Stimulated activated CD4-positive, alpha-beta T cell treated with anti-CD3 and anti-CD28 coated beads, Interleukin-15, amount 100 ng/mL, for 24 hours (primary cell): ENCODE results near the gene ITGA11.

Experiments
- DNase-seq: peaks from one replicate; pipeline ENCODE4 v3.0.0-alpha.2; 2020

ITGA11 gene

DNA sequence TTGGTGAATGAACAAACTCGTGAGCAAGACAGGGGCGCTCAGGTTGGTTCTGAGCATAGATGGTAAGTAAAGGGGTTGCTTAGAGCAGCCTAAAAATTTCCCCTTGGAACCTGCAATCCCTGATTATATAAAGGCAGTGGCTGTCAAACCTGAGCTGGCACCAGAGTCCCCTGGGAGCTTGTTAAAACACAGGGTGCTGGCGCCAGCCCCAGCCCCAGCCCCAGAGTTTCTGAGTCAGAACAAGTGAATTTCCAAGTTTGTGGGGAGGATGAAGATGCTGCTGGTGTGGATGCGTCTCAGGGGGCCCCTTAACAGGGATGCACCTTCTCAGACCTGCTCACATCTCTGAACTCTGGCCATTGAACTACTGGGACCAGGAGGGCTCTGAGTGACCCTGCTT, 106.2 kb downstream of the ITGA11 start:
- no peak for DNase-seq

DNA sequence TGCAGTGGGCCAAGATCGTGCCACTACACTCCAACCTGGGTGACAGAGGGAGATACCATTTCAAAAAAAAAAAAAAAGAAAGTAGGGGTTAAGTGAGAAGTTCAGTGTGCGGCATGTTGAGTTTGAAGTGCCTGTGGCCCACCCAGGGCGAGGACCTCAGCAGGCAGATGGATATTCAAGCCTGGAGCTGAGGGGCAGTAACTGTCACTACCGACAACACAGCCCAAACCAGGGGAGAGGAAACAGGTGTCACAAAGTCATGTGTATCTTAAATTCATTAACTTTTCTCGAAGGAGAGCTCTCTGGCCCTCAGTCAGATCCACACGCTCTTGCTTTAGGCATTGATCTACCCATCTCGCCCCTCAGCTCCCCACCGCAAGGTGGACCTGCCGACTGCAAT, 109.2 kb downstream of the ITGA11 start:
- no peak for DNase-seq

DNA sequence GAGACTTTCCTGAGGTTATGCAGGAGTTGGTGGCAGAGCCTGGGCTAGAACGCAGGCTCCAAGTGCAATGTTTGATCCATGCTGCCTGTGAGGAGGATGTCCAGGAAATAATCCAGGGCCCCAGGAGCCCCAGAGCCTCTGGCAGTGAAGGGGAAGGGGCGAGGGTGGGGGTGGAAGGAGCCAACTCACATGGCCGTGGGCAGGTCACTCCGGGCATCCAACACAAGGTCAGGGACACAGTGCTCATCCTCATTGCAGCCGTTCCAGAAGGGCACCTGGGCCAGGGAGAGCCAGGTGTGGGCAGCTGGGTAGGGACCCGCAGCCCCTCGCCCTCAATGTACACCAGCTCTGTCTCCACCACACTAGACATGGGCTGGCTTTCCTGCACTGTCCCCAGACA, 110.7 kb downstream of the ITGA11 start:
- no peak for DNase-seq

DNA sequence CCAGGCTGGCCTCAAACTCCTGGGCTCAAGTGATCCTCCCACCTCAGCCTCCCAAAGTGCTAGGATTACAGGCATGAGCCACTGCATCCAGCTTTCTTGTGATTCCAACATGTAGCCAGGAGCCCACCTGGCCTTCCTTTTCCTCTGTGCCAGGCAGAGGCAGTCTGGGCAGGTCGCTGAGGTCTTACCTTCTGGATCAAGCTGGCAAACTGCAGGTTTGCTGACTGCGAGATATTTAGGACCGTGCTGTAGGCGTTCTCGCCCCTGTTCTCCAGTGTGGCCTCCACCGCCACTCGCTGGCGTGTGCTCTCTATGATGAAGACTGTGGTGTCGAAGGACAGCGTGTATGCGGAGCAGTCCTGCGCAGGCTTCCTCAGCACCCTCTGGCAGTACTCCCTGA, 112.0 kb downstream of the ITGA11 start:
- DNase-seq = no peak

DNA sequence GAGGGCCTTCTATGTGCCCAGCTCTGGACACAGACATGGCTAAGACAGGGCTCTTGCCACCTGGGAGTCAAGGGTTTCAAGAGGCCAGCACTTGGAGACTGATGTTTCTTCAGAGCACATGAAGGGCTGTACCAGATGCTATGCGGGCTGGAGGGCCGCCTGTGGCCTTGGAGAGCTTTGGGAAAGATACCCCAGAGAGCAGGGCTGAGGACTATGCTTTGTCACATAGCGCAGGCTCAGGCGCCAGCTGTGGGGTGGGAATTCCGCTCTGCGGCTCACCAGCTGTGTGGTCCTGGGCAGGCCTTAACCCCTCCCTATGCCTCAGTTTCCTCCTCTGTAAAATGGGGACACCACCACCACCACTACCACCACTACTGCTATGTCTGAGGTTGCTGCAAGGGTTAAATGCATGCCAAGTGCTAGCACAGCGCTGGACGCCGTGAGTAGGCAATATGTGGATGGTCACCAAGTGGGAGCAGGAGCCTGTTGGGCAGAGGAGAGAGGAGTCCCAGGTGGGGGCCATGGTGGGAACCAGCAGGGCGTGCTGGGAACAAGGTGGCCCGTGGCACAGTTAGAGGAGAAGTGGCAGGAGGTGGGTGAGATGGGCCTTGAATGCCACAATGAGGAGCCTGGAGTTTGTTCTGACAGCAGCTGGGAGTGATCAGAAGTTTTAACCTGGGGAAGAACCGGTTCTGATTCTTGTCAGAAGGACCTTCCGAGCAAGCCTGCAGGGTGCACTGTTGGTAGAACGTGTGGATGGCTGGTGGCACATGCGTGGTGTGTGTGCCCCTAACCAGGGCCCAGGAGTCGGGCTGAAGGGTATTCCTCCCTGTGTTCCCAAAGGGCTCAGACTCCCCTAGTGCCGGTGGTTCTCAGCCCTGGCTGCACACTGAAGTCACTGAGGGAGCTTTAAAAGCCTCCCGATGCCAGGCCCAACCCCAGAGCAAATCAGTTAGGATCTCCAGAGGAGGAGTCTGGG, 112.7 kb downstream of the ITGA11 start:
- no peak for DNase-seq

DNA sequence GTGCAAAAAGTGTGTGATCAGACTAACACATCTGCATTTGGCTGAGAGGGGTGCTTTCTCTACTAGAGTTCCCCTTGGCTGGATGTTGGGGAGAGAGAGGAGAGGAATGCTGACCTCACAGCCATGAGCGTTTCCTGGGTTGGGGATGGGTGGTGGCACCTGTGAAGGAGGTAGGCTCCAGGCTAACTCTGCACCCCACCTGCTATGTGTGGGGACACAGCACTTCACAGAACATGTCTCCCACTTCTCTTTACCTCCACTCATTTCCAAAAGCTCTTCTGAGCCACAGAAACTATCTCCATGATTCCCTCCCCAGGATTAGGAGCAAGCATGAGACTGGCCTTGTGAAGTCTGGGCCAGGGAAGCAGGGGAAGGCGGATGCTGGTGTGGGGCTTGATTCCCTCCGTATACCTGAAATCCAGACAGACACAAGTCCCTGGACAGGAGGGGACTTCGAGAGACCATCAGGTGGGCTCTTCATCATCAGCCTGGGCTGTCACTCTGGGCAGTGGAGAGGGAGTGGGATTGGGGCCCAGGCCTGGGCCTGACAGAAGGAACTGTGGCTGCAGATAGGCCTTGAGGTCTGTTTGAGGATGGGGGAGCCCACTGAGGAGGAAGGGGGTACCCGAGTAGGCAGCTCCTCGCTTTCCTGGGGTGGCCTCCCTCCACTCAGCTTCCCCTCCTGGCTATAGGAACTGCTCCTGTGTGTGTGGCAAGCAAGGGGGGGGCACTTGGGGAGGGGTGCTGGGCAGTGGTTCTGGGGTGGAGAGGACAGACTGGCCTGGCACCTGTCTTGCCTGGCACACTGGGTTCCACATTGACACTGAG, 113.7 kb downstream of the ITGA11 start:
- DNase-seq = no peak

DNA sequence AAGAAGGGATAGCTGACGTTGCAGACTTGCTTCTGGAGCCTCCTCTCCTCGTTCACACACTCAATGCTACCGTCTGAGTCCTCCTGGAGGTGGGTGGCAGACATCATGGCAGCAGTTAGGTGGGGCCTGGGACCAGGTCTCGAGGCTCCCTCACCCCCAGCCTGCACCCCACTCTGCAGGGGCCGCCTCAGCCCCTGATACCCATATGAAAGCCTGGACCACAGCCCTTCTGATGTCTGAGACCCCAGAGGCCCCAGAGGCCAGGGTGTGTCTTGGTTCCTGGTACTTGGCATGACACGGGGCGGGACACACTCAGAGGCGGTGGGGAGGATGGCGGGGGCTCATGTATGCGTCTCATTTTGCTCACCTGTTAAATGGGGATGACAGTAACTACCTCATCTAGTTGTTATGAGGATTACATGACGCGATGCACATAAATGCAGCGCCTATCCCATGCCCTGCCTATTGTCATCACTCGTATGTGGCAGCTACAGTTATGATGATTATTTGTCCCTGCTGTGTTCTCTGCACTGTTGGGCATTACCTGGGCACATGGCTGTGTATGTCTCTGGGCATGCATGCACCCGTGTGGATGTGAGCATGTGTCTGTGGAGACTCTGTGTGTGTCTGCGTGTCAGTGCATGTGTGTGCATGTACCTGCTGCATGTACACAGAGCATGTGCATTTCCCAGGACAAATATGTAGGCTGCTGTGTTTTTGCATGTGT, 114.5 kb downstream of the ITGA11 start:
- no peak for DNase-seq

DNA sequence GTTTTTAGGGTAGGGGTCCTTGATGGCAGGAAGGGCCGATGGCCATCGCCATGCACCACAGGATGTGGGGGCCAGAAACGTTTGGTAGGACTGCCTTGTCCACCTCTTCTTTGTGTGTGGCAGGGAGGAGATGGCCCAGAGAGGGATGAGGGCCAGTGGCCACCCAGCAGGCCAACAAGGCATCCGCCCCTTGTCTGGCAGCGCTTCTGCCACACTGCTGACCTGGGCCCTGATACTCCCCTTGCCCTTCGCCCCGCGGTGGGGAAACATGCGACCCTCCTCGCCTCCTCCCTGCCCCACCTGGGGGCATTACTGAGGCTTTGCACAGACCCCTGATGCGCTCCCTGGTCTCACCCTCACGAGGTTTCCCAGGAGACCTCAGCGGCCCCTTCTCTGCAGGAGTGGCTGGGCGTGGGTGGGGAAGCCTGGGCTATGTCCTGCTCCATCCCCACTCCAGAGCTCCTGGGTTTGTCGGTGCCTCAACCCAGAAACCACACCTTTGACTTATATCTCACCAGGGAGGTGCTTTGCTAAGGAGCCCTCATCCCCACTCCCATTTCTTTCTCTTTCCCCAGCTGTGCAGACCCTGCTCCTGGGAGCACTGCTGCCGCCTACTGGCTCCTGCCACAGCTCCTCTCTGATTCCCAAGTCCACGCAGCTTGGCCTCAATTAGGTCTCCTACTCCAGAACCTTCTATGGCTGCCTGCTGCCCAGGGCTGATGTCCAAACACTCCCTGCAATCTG, 115.7 kb downstream of the ITGA11 start:
- DNase-seq = no peak

DNA sequence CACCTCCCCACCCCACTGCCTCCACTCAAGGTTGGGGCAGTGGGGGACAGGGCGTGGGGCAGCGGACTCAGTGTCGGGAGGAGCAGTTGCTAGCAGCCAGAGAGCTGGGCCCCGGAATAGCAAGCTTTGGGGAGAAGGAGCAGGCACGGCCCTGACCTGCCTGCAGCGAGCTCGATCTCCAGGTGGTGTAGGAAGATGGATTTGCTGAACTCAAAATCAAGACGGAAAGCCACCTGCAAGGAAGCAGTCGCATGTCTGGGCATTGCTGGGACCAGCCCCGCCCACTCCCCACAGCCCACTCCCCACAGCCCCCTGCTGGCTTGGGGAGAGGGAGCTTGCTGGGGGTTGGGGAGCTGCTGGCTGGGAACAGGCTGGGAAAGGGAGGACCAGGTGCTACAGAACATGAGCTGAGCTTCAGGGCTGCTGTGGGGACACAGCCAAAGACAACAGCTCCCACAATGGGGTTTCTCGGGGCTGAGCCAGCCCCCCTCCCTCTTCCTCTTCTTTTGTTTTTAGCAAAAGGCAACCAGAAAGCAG, 116.4 kb downstream of the ITGA11 start:
- no peak for DNase-seq

DNA sequence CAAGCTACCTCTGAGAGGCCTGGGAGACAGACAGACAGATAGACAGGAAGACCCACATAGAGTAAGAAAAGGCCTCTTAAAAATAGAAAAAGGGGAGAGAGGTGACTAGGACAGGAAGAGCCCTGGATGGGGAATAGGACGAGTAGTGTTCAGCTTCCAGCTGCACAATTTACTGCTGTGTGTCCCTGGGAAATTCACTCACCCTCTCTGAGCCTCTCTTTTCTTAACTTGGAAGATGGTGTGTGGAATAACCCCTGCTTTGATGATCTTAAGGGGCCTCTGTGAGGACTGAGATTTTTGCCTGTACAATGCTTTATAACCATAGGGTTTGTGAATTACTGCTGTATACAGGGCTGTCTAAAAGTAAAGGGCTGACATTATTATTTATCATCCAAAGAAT, 116.9 kb downstream of the ITGA11 start:
- no peak for DNase-seq

DNA sequence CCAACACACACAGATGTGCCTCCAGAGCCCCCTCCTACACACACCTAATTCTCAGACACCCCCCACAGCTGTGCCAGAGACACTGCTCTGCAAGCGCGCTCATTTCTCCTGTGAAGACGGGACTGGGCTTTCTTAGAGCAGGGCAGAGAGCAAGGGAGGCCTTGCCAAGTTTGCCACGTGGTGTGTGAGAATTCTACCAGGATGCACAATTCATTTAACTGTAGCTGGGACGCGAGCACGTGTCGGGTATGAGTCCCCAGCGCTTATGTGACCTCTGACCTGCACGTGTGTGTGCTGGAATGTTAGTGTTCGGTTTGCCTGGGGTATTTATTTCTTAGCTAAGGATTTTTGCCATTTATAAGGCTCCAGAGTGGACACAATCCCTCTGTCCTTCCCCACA, 117.4 kb downstream of the ITGA11 start:
- DNase-seq = no peak

DNA sequence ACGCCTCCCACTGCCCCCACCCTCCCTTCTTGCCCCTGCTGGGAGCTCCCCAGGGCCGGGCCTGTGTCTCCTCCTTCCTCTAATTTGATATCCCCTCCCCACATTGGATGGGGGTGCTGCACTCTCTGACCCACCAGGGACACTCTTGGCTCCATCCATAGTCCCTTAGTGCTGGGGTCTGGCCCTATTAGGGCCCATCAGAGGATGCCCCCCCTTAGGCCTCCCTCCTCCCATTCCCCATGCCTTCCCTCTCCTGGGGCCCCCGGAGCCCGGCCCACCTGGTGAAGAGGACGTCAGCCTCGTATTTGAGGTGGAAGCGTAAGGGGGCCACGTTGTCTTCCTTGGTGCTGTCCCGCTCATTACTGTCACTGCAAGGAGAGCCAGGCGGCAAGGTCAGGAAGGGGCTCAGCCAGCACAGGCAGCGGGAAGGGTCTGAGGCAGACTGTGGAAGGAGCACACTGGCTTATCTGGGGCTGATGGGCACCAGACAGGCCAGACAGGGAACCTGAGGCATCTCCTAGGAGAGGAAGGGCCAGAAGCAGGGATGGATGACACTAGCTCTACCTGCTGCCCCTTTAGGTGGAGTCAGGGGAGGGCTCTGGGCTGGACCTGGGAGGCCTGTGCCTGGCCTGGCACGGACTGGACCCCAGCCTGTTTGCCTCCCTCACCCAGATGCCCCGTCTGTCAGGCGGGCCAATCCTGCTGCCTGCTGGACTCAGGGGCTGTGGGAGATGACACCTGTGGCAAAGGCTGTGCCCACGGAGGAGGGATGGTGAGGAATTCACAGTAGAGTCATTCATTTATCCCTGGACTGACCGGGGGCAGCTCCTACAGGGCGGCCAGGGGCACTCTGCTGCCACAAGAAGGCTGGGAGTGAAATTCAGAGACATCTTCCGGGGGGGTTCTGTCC, 118.2 kb downstream of the ITGA11 start:
- DNase-seq = no peak

DNA sequence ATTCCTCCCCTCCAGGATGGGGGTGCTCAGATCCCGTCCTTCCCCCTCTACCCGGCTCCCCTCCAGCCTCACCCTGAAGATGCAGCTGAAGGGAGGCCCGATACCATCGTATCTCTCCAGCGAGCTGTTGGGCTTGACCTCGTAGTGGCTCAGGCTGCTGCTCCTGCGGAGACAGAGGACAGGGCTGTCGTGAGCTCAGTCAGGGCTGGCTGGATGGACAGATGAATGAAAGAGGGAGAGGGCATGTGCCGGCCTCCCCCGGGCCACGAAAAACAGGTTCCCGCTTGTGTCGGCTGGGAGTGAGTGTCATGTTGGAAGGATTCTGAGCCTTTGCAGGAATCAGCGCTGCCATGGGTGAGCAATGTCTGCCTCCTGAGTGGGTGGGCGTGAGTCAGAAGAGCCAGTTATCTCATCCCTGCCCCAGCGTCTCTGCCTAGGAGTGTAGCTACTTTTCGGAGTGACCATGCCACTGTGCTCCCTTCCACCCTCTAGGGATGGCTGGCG, 119.2 kb downstream of the ITGA11 start:
- DNase-seq = no peak

DNA sequence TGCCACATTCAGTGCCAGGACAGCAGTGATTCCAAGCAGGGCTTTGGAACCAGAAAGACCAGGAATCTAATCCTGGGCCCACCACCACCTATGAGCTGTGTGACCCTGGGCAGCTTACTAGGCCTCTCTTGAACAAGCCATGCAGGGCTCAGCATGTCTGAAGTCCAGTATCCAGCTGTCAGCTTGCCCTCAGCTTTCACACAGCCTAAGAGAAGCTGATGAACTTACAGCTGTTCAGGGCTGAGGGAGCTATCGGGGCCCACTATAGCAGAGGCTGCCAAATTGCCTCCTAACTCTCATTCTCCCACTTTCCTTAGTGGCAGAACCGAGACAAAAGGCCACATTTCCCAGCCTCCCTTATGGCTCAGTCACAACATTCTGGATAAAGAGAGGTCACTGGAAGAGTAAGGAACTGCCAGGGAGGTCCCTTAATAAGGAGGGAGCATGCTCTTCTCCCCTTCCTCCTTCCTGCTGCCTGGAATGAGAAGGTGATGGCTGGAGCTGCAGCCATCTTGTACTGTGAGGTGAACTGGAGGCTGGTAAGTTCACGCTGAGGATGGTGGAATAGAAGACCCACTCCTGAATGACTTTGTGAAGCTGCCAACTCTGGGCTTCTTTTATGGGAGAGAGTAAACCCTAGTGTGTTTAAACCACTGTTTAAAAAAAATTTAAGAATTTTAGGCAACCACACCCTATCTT, 120.0 kb downstream of the ITGA11 start:
- no peak for DNase-seq

DNA sequence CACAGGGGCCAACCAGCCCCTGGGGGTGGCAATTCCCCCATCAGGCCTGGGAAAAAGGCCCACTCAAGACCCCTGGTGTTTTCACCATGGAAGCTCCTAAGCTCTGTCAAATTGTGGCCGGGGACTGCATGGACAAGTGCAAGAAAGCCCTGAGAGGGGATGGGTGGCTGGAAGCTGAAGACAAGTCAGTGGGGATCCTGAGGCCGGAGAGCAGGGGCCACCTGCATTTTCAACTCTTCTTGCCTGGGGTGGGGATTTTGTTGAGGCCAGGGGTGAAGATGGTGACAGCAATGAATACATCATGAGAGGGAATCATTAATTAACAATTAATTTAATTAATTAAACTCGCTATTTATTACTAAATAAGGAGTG, 120.5 kb downstream of the ITGA11 start:
- no peak for DNase-seq

DNA sequence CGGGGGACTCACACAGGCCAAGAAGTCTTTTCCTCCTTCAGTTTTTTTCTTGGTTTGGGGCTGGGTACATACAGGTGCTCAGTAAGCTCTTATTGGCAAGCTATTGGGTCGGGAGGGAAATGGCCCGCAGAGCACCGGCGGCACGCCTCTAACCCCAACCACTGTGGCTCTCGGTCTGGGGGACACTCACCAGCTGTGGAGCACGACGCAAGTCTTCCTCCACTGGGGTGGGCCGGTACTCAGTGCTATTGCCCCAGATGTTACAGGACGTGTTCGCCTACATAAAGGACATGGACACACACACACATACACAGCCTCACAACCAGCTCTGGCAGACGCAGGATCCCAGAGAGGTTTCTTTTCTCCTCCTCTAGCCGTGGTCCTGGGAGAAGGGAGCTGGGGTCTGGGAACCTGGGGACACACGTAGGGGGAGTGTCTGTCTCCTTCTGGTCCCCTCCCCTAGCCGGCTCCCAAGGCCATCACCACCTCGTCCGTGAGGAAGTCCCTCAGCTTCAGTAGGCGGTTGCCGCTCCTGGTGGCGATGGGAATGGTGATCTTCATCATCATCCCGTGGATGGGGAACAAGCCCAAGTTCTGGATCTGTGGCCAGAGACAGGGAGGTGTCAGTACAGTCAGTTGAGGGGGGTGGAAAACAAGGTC, 121.0 kb downstream of the ITGA11 start:
- DNase-seq = no peak

DNA sequence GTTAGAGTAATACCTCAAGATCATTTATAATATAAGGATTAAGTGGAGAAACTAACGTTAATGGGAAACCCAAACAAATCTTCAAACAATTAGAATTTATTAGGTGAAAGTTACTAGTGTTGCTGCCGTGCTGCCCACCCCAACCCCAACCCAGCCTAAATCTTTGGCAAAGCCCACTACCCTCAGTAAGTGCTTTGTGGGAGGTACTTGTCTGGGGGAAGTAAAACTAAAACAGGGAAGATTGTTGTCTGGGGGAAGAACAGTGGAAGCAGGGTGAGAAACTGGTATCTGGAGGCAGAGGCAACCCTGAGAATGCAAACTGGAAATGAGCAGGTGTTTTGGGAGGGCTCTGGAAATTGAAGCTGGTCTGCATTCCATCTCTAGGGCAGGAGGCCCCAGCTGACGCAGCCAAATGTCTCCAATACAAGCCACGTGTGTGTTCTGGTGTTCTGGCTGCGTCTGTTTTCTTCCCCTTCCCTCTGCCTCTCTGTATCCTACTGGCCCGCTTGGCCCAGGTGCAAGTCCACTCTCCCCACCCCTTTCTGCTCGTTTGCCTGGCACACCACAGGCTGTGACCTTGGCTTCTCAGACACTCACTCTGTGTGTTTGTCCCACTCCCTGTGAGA, 121.7 kb downstream of the ITGA11 start:
- DNase-seq = no peak

DNA sequence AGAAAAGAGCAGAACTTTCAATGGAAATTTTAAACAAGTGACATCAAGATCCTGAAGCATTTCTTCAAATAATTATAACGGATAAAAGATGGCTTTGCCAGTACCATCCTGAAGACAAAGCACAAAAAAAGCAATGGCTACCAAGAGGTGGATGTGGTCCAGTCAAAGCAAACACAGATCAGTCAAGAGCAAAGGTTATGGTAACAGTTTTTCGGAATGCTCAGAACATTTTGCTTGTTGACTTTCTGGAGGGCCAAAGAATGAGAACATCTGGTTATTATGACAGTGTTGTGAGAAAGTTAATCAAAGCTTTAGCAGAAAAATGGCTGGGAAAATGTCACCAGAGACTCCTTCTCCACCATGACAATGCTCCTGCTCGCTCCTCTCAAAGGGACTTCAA, 122.9 kb downstream of the ITGA11 start:
- no peak for DNase-seq
